CD4-positive, alpha-beta memory T cell (primary cell): ENCODE measurements around the gene UCN3. TPM values are rescaled to one million over a fixed set of nuclear protein-coding genes. Genes with fewer than 3 reads are reported as not detected.

Experiments
- CTCF ChIA-PET: fragments of 350-600 bp; sonication (Branson Sonifier 250); formaldehyde crosslinking; loops from one replicate; lab custom pipeline; 2021; ENCODE audit warnings: inconsistent platforms; ENCODE audit not compliant: partially characterized antibody; lab: Charles Lee
- POLR2A ChIA-PET: fragments of 350-600 bp; sonication (Branson Sonifier 250); formaldehyde crosslinking; loops from one replicate; lab custom pipeline; 2021; ENCODE audit not compliant: partially characterized antibody; lab: Charles Lee
- DNase-seq, 5 donors: peaks; one replicate each; pipeline versions ENCODE4 v3.0.0 to v3.0.0-alpha.2; 2020 to 2022; ENCODE audit warnings: mixed read lengths in 1 of 5
- H3K27ac ChIP-seq: one replicate; pipeline ENCODE4 v1.7.0; 2013; ENCODE audit warnings: low read depth, low read length
- H3K27me3 ChIP-seq: 2 replicates; pipeline ENCODE4 v1.7.0; 2013; ENCODE audit warnings: mild to moderate bottlenecking, low read length, moderate library complexity; ENCODE audit not compliant: insufficient read depth
- H3K36me3 ChIP-seq: 2 replicates; pipeline ENCODE4 v1.7.0; 2013; ENCODE audit warnings: mild to moderate bottlenecking, low read length, moderate library complexity; ENCODE audit not compliant: insufficient read depth
- H3K4me1 ChIP-seq: 2 replicates; pipeline ENCODE4 v1.7.0; 2013; ENCODE audit warnings: mild to moderate bottlenecking, low read length, moderate library complexity; ENCODE audit not compliant: insufficient read depth
- H3K4me3 ChIP-seq, 2 donors: one replicate each; pipeline ENCODE4 v1.7.0; 2013; ENCODE audit warnings: low read length in 2 of 2, mild to moderate bottlenecking in 1 of 2
- H3K9me3 ChIP-seq, 2 donors: one replicate each; pipeline ENCODE4 v1.7.0; 2013; ENCODE audit warnings: low read length in 2 of 2, control low read depth in 1 of 2; ENCODE audit not compliant: control insufficient read depth in 1 of 2
- H3K27ac Mint-ChIP-seq, 7 donors: one replicate each; pipeline ENCODE4 v1.8.0; 2020 to 2021; ENCODE audit warnings: mixed read lengths in 7 of 7, mild to moderate bottlenecking in 6 of 7, inconsistent platforms in 3 of 7, moderate library complexity in 3 of 7
- H3K27me3 Mint-ChIP-seq, 2 donors: one replicate each; pipeline ENCODE4 v1.8.0; 2020 to 2021; ENCODE audit warnings: mixed read lengths in 2 of 2
- H3K36me3 Mint-ChIP-seq, 2 donors: one replicate each; pipeline ENCODE4 v1.8.0; 2020 to 2021; ENCODE audit warnings: mixed read lengths in 2 of 2, inconsistent platforms in 1 of 2, mild to moderate bottlenecking in 1 of 2
- H3K4me1 Mint-ChIP-seq, 4 donors: one replicate each; pipeline ENCODE4 v1.8.0; 2020 to 2021; ENCODE audit warnings: mixed read lengths in 4 of 4, mild to moderate bottlenecking in 1 of 4
- H3K4me3 Mint-ChIP-seq, 8 donors: one replicate each; pipeline ENCODE4 v1.8.0; 2020 to 2021; ENCODE audit warnings: mixed read lengths in 8 of 8, mild to moderate bottlenecking in 7 of 8, moderate library complexity in 6 of 8, inconsistent platforms in 3 of 8
- H3K9me3 Mint-ChIP-seq, 8 donors: one replicate each; pipeline ENCODE4 v1.8.0; 2020 to 2021; ENCODE audit warnings: mixed read lengths in 8 of 8, mild to moderate bottlenecking in 5 of 8, inconsistent platforms in 3 of 8, moderate library complexity in 1 of 8
- intact Hi-C: fragments of 100-400 bp; cut with micrococcal nuclease; formaldehyde crosslinking; loops from one replicate; pipeline ENCODE4 v1.15.1; 2023
- polyA plus RNA-seq, 2 donors: library from polyadenylated mRNA; unstranded; fragments of 300-500 nt; fragmentation: Illumina TruSeq; gene quantifications; one replicate each; pipeline ENCODE4 v1.2.3, GENCODE V29; 2021
- total RNA-seq, 2 experiments: library from RNA; stranded (reverse); gene quantifications; one replicate each; pipeline ENCODE4 v1.2.3, GENCODE V29; 2021

Gene UCN3
- total and polyA plus RNA-seq, 4 experiments from 2014 or later: not detected

DNA sequence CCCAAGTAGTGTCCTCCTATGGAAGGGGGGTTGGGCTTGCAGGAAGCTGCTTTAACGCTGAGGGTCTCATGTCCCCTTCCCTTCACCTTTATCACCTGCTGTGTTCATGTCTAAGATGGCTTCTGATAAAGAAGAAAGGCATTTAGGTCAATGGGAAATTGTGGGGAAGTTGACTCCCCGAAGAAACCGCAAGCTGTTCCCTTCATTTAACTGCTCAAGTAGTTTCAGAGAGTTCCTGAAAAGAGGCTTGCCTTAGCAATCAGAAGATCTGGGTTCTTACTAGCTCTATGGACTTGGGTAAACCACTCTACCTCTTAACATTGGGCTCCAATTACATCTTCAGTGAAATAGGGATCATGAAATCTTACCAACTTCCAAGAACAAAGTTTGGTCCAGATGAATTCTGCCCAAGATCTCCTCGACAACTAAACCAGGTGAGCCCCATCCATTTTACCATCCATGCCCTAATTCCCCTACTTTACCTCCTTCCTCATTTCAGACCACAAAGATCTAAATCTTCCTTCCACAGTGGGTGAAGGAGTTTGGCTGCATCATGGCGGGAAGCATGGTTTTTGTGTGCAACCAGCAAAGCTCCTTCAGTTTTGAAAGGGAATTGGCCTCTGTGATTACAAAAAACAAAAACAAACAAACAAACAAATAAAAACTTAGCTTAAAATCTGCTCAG, 30.4 kb upstream of the UCN3 start:
- no peaks in the 10 kb centered on the region for H3K36me3 Mint-ChIP-seq
- peaks cover 0 to 2% (median 0%) of the 10 kb centered on the region in 8 donors for H3K9me3 Mint-ChIP-seq
- no peaks in the 10 kb centered on the region for H3K36me3 ChIP-seq
- H3K4me1 ChIP-seq: no peaks in the 10 kb centered on the region
- no peaks in the 10 kb centered on the region for H3K27me3 ChIP-seq
- no peaks in the 10 kb centered on the region for H3K9me3 ChIP-seq
- no peak overlapping the region for H3K27ac ChIP-seq
- DNase-seq: no peak
- H3K27me3 Mint-ChIP-seq: peaks cover 0 to 2% of the 10 kb centered on the region in 2 donors
- H3K4me3 ChIP-seq: no peak overlapping the region
- intact Hi-C loops: no loop called here
- CTCF ChIA-PET: interaction anchor here (0.6 to 1.5 kb wide), 4 partner anchors 9 to 484 kb away, joined by 3 to 4 read pairs (median 4); no protein-coding TSS in a partner anchor
- POLR2A ChIA-PET: interaction anchor here (0.5 to 1.1 kb wide), 2 partner anchors 25 to 41 kb away, joined by 4 to 7 read pairs; no protein-coding TSS in a partner anchor
- H3K27ac Mint-ChIP-seq: peak overlapping the region in 6 of 7 donors; percentile 3 to 73 (median 40)
- peak overlapping the region in 6 of 8 donors; percentile 9 to 76 (median 61) for H3K4me3 Mint-ChIP-seq
- H3K4me1 Mint-ChIP-seq: peaks cover 14 to 44% (median 29%) of the 10 kb centered on the region in 4 donors

DNA sequence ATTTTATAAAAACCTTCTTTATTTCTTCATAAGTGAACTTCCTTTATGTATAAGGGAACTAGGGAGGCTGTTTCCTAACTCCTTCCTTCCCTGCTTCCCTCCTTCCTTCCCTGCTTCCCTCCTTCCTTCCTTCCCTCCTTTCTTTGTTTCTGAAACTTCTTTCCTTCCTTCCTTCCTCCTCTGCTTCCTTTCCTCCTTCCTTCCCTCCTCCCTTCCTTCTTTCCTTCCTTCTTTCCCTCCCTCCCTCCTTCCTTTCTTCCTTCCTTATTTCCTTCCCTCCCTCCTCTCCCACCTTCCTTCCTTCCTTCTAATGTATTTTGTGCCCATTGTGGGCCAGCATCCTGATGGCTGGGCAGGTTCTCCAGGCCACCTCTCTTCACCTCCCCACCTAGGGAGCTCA, 26.8 kb upstream of the UCN3 start:
- Mint-ChIP-seq H3K4me1 (peaks cover 14 to 37% (median 29%) of the 10 kb centered on the region in 4 donors), H3K4me3 (no peak overlapping the region), H3K9me3 (peaks cover 0 to 2% (median 0%) of the 10 kb centered on the region in 8 donors), H3K27me3 (no peaks in the 10 kb centered on the region), H3K27ac (peak overlapping the region in 3 of 7 donors; percentile 58 to 83 (median 73)), H3K36me3 (no peaks in the 10 kb centered on the region)
- no peak overlapping the region for H3K27ac ChIP-seq
- POLR2A ChIA-PET: no interaction called here
- H3K36me3 ChIP-seq: no peaks in the 10 kb centered on the region
- H3K27me3 ChIP-seq: no peaks in the 10 kb centered on the region
- no peak overlapping the region for H3K4me3 ChIP-seq
- CTCF ChIA-PET: no interaction called here
- DNase-seq: no peak
- intact Hi-C loops: no loop called here
- no peaks in the 10 kb centered on the region for H3K9me3 ChIP-seq
- no peaks in the 10 kb centered on the region for H3K4me1 ChIP-seq

DNA sequence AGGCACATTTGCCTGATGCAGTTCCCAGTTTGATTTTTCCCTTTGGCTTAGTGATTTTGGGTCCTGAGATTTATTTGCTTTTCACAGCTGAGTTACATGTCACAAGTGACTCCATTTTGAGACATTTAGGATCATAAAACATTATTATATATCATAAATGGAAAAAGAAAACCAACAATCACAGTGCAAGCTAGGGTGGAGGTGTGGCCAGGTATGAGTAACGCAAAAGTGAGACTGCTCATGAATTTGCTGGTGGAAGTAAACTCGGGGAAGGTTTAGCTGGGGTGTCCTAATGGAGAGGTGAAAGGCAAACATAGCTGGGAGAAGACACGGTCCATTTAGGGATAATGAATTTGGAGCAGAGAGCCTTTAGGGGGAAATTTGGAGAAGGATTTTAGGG, 21.7 kb upstream of the UCN3 start:
- Histone ChIP-seq H3K9me3 (no peaks in the 10 kb centered on the region), H3K4me3 (no peak overlapping the region), H3K27ac (no peak overlapping the region), H3K4me1 (no peaks in the 10 kb centered on the region), H3K27me3 (no peaks in the 10 kb centered on the region), H3K36me3 (no peaks in the 10 kb centered on the region)
- no peaks in the 10 kb centered on the region for H3K9me3 Mint-ChIP-seq
- peaks cover 1 to 9% (median 7%) of the 10 kb centered on the region in 4 donors for H3K4me1 Mint-ChIP-seq
- H3K4me3 Mint-ChIP-seq: no peak overlapping the region
- H3K27me3 Mint-ChIP-seq: peaks cover 0 to 2% of the 10 kb centered on the region in 2 donors
- intact Hi-C loops: loop anchor here (1.0 to 5.0 kb wide), 3 partner anchors 60 to 494 kb away; partner anchors contain the start of gene AKR1C3
- DNase-seq: no peak
- ChIA-PET CTCF (interaction anchor here (0.7 to 3.8 kb wide), 13 partner anchors 9 to 528 kb away, joined by 3 to 26 read pairs (median 4); no protein-coding TSS in a partner anchor), POLR2A (interaction anchor here (1.1 to 2.1 kb wide), 3 partner anchors 49 to 52 kb away, joined by 4 to 7 read pairs (median 6); no protein-coding TSS in a partner anchor)
- H3K27ac Mint-ChIP-seq: no peak overlapping the region
- no peaks in the 10 kb centered on the region for H3K36me3 Mint-ChIP-seq

DNA sequence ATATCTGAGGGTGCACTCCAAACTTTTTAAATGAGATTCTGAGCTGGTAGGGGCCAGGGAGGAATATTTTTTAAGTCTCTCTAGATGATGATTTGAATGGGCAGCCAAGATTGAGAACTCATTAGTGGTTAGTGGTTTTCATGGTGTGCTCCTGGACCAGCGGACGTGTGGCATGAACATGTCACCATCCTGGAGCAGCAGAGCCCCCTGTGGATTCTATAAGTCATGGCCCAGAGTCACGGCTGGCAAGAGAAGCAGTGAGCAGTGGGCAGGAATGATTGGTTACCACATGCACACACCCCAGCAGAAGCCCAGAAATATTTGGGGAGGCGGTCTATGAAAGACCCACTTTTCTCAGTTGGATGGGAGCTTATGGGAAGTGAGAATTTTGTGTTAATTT, 21.2 kb upstream of the UCN3 start:
- POLR2A ChIA-PET: interaction anchor here (1.1 to 2.1 kb wide), 3 partner anchors 50 to 53 kb away, joined by 4 to 7 read pairs (median 6); no protein-coding TSS in a partner anchor
- H3K9me3 ChIP-seq: no peaks in the 10 kb centered on the region
- no peaks in the 10 kb centered on the region for H3K36me3 ChIP-seq
- Mint-ChIP-seq H3K27me3 (peaks cover 0 to 2% of the 10 kb centered on the region in 2 donors), H3K4me3 (no peak overlapping the region), H3K36me3 (no peaks in the 10 kb centered on the region), H3K4me1 (peaks cover 1 to 9% (median 5%) of the 10 kb centered on the region in 4 donors), H3K9me3 (no peaks in the 10 kb centered on the region), H3K27ac (no peak overlapping the region)
- no peak overlapping the region for H3K27ac ChIP-seq
- intact Hi-C loops: loop anchor here (1.0 to 5.0 kb wide), 3 partner anchors 60 to 494 kb away; partner anchors contain the start of gene AKR1C3
- DNase-seq: peak in 3 of 5 donors; percentile 3 to 19 (median 14)
- H3K4me3 ChIP-seq: no peak overlapping the region
- no peaks in the 10 kb centered on the region for H3K27me3 ChIP-seq
- no peaks in the 10 kb centered on the region for H3K4me1 ChIP-seq
- CTCF ChIA-PET: interaction anchor here (0.7 to 3.8 kb wide), 13 partner anchors 10 to 529 kb away, joined by 3 to 26 read pairs (median 4); no protein-coding TSS in a partner anchor

DNA sequence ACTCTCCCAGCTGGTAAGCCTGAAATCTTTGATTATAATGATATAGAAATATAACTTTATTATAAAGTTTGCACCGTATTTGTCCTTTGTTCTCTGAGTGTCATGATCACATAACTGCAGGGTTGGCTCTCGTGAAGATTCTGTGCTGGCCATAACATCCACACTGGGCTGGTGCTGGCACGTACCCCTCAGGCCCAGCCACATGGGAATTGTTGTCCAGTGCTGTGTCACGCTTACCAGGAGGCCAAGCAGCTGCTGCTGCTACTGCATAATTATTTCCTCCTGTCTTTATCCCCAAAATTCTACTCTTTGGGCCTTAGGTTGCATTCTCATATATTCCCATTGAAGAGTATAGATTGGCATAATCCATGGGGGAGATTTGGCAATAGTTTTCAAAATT, 20.8 kb upstream of the UCN3 start:
- intact Hi-C loops: loop anchor here (1.0 to 5.0 kb wide), 3 partner anchors 61 to 495 kb away; partner anchors contain the start of gene AKR1C3
- Histone ChIP-seq H3K4me1 (no peaks in the 10 kb centered on the region), H3K9me3 (no peaks in the 10 kb centered on the region), H3K27ac (no peak overlapping the region), H3K27me3 (no peaks in the 10 kb centered on the region), H3K36me3 (no peaks in the 10 kb centered on the region), H3K4me3 (no peak overlapping the region)
- Mint-ChIP-seq H3K27me3 (peaks cover 0 to 2% of the 10 kb centered on the region in 2 donors), H3K9me3 (no peaks in the 10 kb centered on the region), H3K4me3 (no peak overlapping the region), H3K4me1 (peaks cover 1 to 9% (median 5%) of the 10 kb centered on the region in 4 donors), H3K36me3 (no peaks in the 10 kb centered on the region), H3K27ac (no peak overlapping the region)
- ChIA-PET CTCF (interaction anchor here (1.1 to 3.8 kb wide), 10 partner anchors 10 to 529 kb away, joined by 3 to 26 read pairs (median 6); no protein-coding TSS in a partner anchor), POLR2A (interaction anchor here (1.6 to 2.1 kb wide), 2 partner anchors 50 to 52 kb away, joined by 6 to 7 read pairs; no protein-coding TSS in a partner anchor)
- no peak for DNase-seq

DNA sequence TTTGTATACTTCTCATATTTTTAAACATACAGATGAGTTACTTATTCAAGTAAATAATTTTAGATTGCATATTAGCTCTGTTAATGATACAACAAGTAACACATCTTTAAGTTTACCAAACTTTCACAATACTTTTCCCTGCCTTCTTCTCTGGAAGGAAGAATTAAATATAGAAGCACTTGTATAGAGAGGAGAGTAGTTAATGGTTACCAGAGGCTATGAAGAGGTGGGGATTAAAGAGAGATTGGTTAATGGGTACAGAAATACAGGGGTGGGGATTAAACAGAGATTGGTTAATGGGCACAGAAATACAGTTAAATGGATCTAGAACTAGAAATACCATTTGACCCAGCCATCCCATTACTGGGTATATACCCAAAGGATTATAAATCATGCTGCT, 20.0 kb upstream of the UCN3 start:
- DNase-seq: no peak
- Histone ChIP-seq H3K4me3 (no peak overlapping the region), H3K36me3 (no peaks in the 10 kb centered on the region), H3K27ac (no peak overlapping the region), H3K4me1 (no peaks in the 10 kb centered on the region), H3K9me3 (no peaks in the 10 kb centered on the region), H3K27me3 (no peaks in the 10 kb centered on the region)
- ChIA-PET CTCF (interaction anchor here (2.0 to 3.8 kb wide), 2 partner anchors 62 to 492 kb away, joined by 5 to 26 read pairs; no protein-coding TSS in a partner anchor), POLR2A (no interaction called here)
- H3K27me3 Mint-ChIP-seq: peaks cover 0 to 2% of the 10 kb centered on the region in 2 donors
- H3K4me3 Mint-ChIP-seq: no peak overlapping the region
- H3K9me3 Mint-ChIP-seq: no peaks in the 10 kb centered on the region
- no peaks in the 10 kb centered on the region for H3K36me3 Mint-ChIP-seq
- H3K4me1 Mint-ChIP-seq: peaks cover 1 to 9% (median 5%) of the 10 kb centered on the region in 4 donors
- H3K27ac Mint-ChIP-seq: peak overlapping the region in 1 of 7 donors; percentile 0
- intact Hi-C loops: loop anchor here (5.0 kb wide), 1 partner anchor 252 kb away; the partner anchor contains the start of gene AKR1C3

DNA sequence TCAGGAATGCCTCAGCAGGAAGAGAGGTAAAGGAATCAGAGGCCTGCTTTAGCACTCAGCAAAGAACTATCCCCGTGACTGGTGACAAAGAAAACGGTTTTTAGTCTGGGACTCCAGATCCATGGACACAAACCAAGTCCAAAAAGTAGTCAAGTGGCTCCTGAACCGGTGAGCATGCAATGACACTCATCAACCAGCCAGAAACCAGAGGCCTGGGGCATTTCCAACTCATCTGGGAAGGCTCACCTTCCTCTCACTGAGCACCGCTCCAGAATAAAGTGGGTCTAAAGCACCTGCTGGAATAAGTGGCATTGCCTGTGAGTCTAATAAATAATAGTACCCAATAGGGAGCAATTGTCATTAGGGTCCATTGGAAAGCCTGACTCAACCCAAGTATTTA, 17.9 kb upstream of the UCN3 start:
- Histone ChIP-seq H3K4me1 (no peaks in the 10 kb centered on the region), H3K9me3 (no peaks in the 10 kb centered on the region), H3K27ac (no peak overlapping the region), H3K27me3 (no peaks in the 10 kb centered on the region), H3K36me3 (no peaks in the 10 kb centered on the region), H3K4me3 (no peak overlapping the region)
- Mint-ChIP-seq H3K27me3 (peaks cover 0 to 2% of the 10 kb centered on the region in 2 donors), H3K4me3 (no peak overlapping the region), H3K27ac (no peak overlapping the region), H3K36me3 (no peaks in the 10 kb centered on the region), H3K9me3 (no peaks in the 10 kb centered on the region), H3K4me1 (peaks cover 1 to 9% (median 5%) of the 10 kb centered on the region in 4 donors)
- intact Hi-C loops: no loop called here
- DNase-seq: no peak
- ChIA-PET POLR2A (no interaction called here), CTCF (no interaction called here)
